Endothelial cell of umbilical vein (primary cell): Measurements from ENCODE around the gene RRM2. TPM values are rescaled to one million over a fixed set of nuclear protein-coding genes. Genes with fewer than 3 reads are reported as not detected.

Experiments used
- BruUV-seq: library from RNA; stranded (reverse); fragments of 400-500 nt; replicated peaks from 2 replicates; lab custom pipeline; 2021; lab: Mats Ljungman, UMichigan
- CTCF ChIA-PET: fragments of 300-600, 350-600 bp; sonication (Branson Sonifier 250); formaldehyde crosslinking; loops from one replicate; lab custom pipeline; 2021; ENCODE audit warnings: antibody characterized with exemption, inconsistent platforms; lab: Charles Lee
- POLR2A ChIA-PET: fragments of 300-600, 350-600 bp; sonication (Branson Sonifier 250); formaldehyde crosslinking; loops from one replicate; lab custom pipeline; 2021; ENCODE audit warnings: antibody characterized with exemption, inconsistent platforms; lab: Charles Lee
- DNase-seq: peaks from one replicate; pipeline ENCODE4 v3.0.0-alpha.2; 2011; ENCODE audit warnings: low read depth, low spot score
- FAIRE-seq: peaks from 2 replicates; lab custom pipeline; 2011; peaks lifted over from hg19 to GRCh38; lab: Jason Lieb, UNC
- H2AFZ ChIP-seq: 2 replicates; pipeline ENCODE4 v1.6.0; 2012; ENCODE audit warnings: low read depth, low read length, control low read depth, inconsistent platforms
- H3K27ac ChIP-seq: 2 replicates; pipeline ENCODE4 v1.5.1; 2011; ENCODE audit warnings: low read depth, mild to moderate bottlenecking, control low read depth, low read length, moderate library complexity; ENCODE audit not compliant: insufficient read depth
- H3K27me3 ChIP-seq, 2 experiments: 2 replicates each; pipeline versions ENCODE4 v1.6.0 to v1.6.1; 2011; ENCODE audit warnings: low read length in 2 of 2, mixed read lengths in 1 of 2; ENCODE audit not compliant: control insufficient read depth in 2 of 2, insufficient read depth in 2 of 2
- H3K36me3 ChIP-seq, 2 experiments: 2 replicates in 1 of 2; 3 replicates in 1 of 2; pipeline ENCODE4 v1.5.1; 2011; ENCODE audit warnings: low read length in 2 of 2, mild to moderate bottlenecking in 1 of 2, moderate library complexity in 1 of 2; ENCODE audit not compliant: control insufficient read depth in 2 of 2, insufficient read depth in 2 of 2; ENCODE audit errors: extremely low read depth in 1 of 2
- H3K4me1 ChIP-seq: 3 replicates; pipeline ENCODE4 v1.5.1; 2011; ENCODE audit warnings: mild to moderate bottlenecking, low read length; ENCODE audit not compliant: control insufficient read depth, insufficient read depth; ENCODE audit errors: extremely low read depth
- H3K4me2 ChIP-seq: 2 replicates; pipeline ENCODE4 v1.6.1; 2011; ENCODE audit warnings: low read length, control low read depth, mixed read lengths; ENCODE audit not compliant: insufficient read depth
- H3K4me3 ChIP-seq, 3 experiments: fragments of 200-600 bp in 1 of 3; sonication (generic), shearing (Covaris generic) in 1 of 3; replicated peaks in 1 of 3; 2 replicates each; pipeline ENCODE4 v1.5.1; 2011 to 2016; ENCODE audit warnings: control low read depth in 3 of 3, low read length in 3 of 3, mild to moderate bottlenecking in 2 of 3, inconsistent platforms in 1 of 3, low read depth in 1 of 3, moderate library complexity in 1 of 3; ENCODE audit not compliant: insufficient read depth in 1 of 3
- H3K79me2 ChIP-seq: 2 replicates; pipeline ENCODE4 v1.6.0; 2012; ENCODE audit warnings: low read length, inconsistent platforms; ENCODE audit not compliant: control insufficient read depth, insufficient read depth
- H3K9ac ChIP-seq: replicated peaks from 2 replicates; pipeline ENCODE3; 2011; ENCODE audit warnings: low read length, control low read depth; ENCODE audit not compliant: insufficient read depth; ENCODE audit errors: extremely low read depth
- H3K9me1 ChIP-seq: replicated peaks from 3 replicates; pipeline ENCODE4 v1.6.0; 2011; ENCODE audit warnings: mild to moderate bottlenecking, low read length; ENCODE audit not compliant: control insufficient read depth, insufficient read depth; ENCODE audit errors: extremely low read depth
- H3K9me3 ChIP-seq: replicated peaks from 2 replicates; pipeline ENCODE4 v1.5.1; 2012; ENCODE audit warnings: low read length, inconsistent platforms; ENCODE audit not compliant: control insufficient read depth, insufficient read depth
- H4K20me1 ChIP-seq: replicated peaks from 2 replicates; pipeline ENCODE3; 2011; ENCODE audit warnings: mild to moderate bottlenecking, low read length; ENCODE audit not compliant: control insufficient read depth, insufficient read depth; ENCODE audit errors: extremely low read depth
- CTCF ChIP-seq, 2 donors: IDR thresholded peaks; 1 replicate in 1 of 2; 2 replicates in 1 of 2; pipeline ENCODE4 v1.5.1; 2011; ENCODE audit warnings: low read length in 2 of 2, mild to moderate bottlenecking in 2 of 2, moderate library complexity in 2 of 2, control low read depth in 1 of 2, inconsistent platforms in 1 of 2, low read depth in 1 of 2; ENCODE audit not compliant: insufficient read depth in 1 of 2; ENCODE audit errors: extremely low read depth in 1 of 2
- EZH2 ChIP-seq: IDR thresholded peaks from 2 replicates; pipeline ENCODE4 v1.6.1; 2012; ENCODE audit warnings: borderline replicate concordance, low read depth, mild to moderate bottlenecking, moderate library complexity, low read length, inconsistent platforms; ENCODE audit not compliant: severe bottlenecking
- GATA2 ChIP-seq: IDR thresholded peaks from 2 replicates; pipeline ENCODE4 v1.7.0; 2011; ENCODE audit warnings: low read depth, mild to moderate bottlenecking, moderate library complexity, mixed read lengths, low read length; ENCODE audit not compliant: insufficient read length, insufficient read depth
- JUN ChIP-seq: IDR thresholded peaks from 2 replicates; pipeline ENCODE4 v1.6.1; 2011; ENCODE audit warnings: borderline replicate concordance, low read depth; ENCODE audit not compliant: insufficient read length, insufficient read depth
- MAX ChIP-seq: IDR thresholded peaks from 2 replicates; pipeline ENCODE4 v1.6.1; 2011; ENCODE audit not compliant: insufficient read depth, insufficient read length
- MYC ChIP-seq: IDR thresholded peaks from one replicate; pipeline ENCODE4 v1.6.1; 2011; ENCODE audit warnings: mild to moderate bottlenecking, low read depth, low read length
- POLR2A ChIP-seq: IDR thresholded peaks from 2 replicates; pipeline ENCODE4 v1.6.1; 2012; ENCODE audit warnings: low read depth, mild to moderate bottlenecking, control low read depth, low read length
- POLR2AphosphoS5 ChIP-seq: IDR thresholded peaks from 2 replicates; pipeline ENCODE4 v1.6.1; 2012; ENCODE audit warnings: low read depth, mild to moderate bottlenecking, control low read depth, low read length, moderate library complexity; ENCODE audit not compliant: insufficient read depth
- dilution Hi-C: fragments of 300-500 bp; cut with MboI; formaldehyde crosslinking; loops from one replicate; pipeline ENCODE4 v1.15.0; 2019; ENCODE audit warnings: low sequenced_read_pairs; ENCODE audit not compliant: extremely low pct_ligation_motif_present
- intact Hi-C: fragments of 100-400 bp; cut with micrococcal nuclease; formaldehyde crosslinking; loops from one replicate; pipeline ENCODE4 v1.10.0; 2022
- polyA plus RNA-seq, 4 experiments: library from polyadenylated mRNA; depleted of rRNA in 3 of 4; stranded (reverse) in 3 of 4; unstranded in 1 of 4; fragments of >200 nt; gene quantifications; 2 replicates each; pipeline versions ENCODE4 v1.2.1 to v1.2.3, GENCODE V29; 2011 to 2012; ENCODE audit warnings: missing spikeins in 1 of 4
- total RNA-seq: library from RNA; stranded (reverse); gene quantifications from 2 replicates; pipeline ENCODE4 v1.2.3, GENCODE V29; 2021

RRM2 gene
- total and polyA plus RNA-seq, 2 donors (not counting 3 experiments of a cell fraction or from before 2014, with no cell fraction given), result 40.9 to 246 TPM

- Histone ChIP-seq H3K4me2 (no peak overlapping the region), H3K79me2 (no peaks in the 10 kb centered on the region), H3K4me3 (no peak overlapping the region), H3K27ac (no peak overlapping the region), H3K9ac (no peak overlapping the region), H3K9me3 (no peaks in the 10 kb centered on the region), H4K20me1 (no peaks in the 10 kb centered on the region), H3K9me1 (no peaks in the 10 kb centered on the region), H3K4me1 (no peaks in the 10 kb centered on the region), H3K36me3 (no peaks in the 10 kb centered on the region), H3K27me3 (no peaks in the 10 kb centered on the region), H2AFZ (no peak overlapping the region)
- no TSS peak for BruUV-seq
- dilution Hi-C loops, result no loop called here
- intact Hi-C loops, result loop anchor here (1.0 to 5.0 kb wide), 4 partner anchors 160 to 525 kb away; partner anchors contain the start of gene HPCAL1
- DNase-seq, result no peak
- ChIA-PET POLR2A (no interaction called here), CTCF (interaction anchor here (0.7 to 6.9 kb wide), 14 partner anchors 11 to 293 kb away, joined by 3 to 79 read pairs (median 4); partner anchors contain the start of gene HPCAL1)
- TF ChIP-seq CTCF (IDR thresholded peaks at IDR 0.05; ENCODE audit: extremely low read depth in 1 of 2, insufficient read depth in 1 of 2, low read depth in 1 of 2, low read length in 2 of 2) (peak; percentile 50 to 65), GATA2 (no peak)
- FAIRE-seq, result peak; percentile 70
These were observed 19.4 kb downstream of the RRM2 start for GRCh38 chr2:10141736-10142639.

GRCh38 chr2:10142640-10142965 lies 20.1 kb downstream of the RRM2 start:
- TF ChIP-seq EZH2, result no peak
- TF ChIP-seq POLR2AphosphoS5, result no peak
- no peak for TF ChIP-seq POLR2A
- TF ChIP-seq GATA2, result no peak
- TF ChIP-seq MYC, result no peak
- TF ChIP-seq MAX, result no peak
- TF ChIP-seq JUN, result no peak
- TF ChIP-seq CTCF (IDR thresholded peaks at IDR 0.05; ENCODE audit: extremely low read depth in 1 of 2, insufficient read depth in 1 of 2, low read depth in 1 of 2, low read length in 2 of 2), result no peak
- FAIRE-seq (no peak), DNase-seq (no peak)
- H3K9ac ChIP-seq, result no peak overlapping the region
- dilution Hi-C loops (no loop called here), intact Hi-C loops (loop anchor here (1.0 to 5.0 kb wide), 4 partner anchors 160 to 525 kb away; partner anchors contain the start of gene HPCAL1)
- no peaks in the 10 kb centered on the region for H4K20me1 ChIP-seq
- H3K4me2 ChIP-seq, result no peak overlapping the region
- no peak overlapping the region for H3K27ac ChIP-seq
- no peaks in the 10 kb centered on the region for H3K4me1 ChIP-seq
- BruUV-seq, result no TSS peak
- no peaks in the 10 kb centered on the region for H3K9me1 ChIP-seq
- H3K9me3 ChIP-seq, result no peaks in the 10 kb centered on the region
- H3K4me3 ChIP-seq, result no peak overlapping the region
- ChIA-PET POLR2A (no interaction called here), CTCF (interaction anchor here (1.1 to 6.9 kb wide), 10 partner anchors 10 to 293 kb away, joined by 3 to 79 read pairs (median 8); partner anchors contain the start of gene HPCAL1)
- H3K36me3 ChIP-seq, result no peaks in the 10 kb centered on the region
- no peak overlapping the region for H2AFZ ChIP-seq
- no peaks in the 10 kb centered on the region for H3K79me2 ChIP-seq
- no peaks in the 10 kb centered on the region for H3K27me3 ChIP-seq
